H1 (cell line): ENCODE data around the gene RASSF10. TPM values are rescaled to one million over a fixed set of nuclear protein-coding genes. Genes with fewer than 3 reads are reported as not detected.
A peak's percentile ranks its signal among the peaks of the same experiment; 100 is the strongest.

Experiments
- CTCF ChIA-PET: fragments of 300-600 bp; sonication (Branson Sonifier 250); formaldehyde crosslinking; loops from one replicate; lab custom pipeline; 2021; ENCODE audit not compliant: partially characterized antibody; lab: Charles Lee
- POLR2A ChIA-PET: fragments of 300-600 bp; sonication (Branson Sonifier 250); formaldehyde crosslinking; loops from one replicate; lab custom pipeline; 2021; ENCODE audit warnings: inconsistent platforms; ENCODE audit not compliant: partially characterized antibody; lab: Charles Lee
- DNase-seq, 2 experiments: peaks; one replicate each; pipeline versions ENCODE4 v3.0.0 to v3.0.0-alpha.2; 2010 to 2022; ENCODE audit warnings: low spot score in 2 of 2, low read depth in 1 of 2, mixed read lengths in 1 of 2
- FAIRE-seq: peaks from 2 replicates; lab custom pipeline; 2011; peaks lifted over from hg19 to GRCh38; lab: Jason Lieb, UNC
- H2AFZ ChIP-seq: 2 replicates; pipeline ENCODE4 v1.8.1; 2012; ENCODE audit warnings: low read length, inconsistent platforms
- H2AK5ac ChIP-seq: 2 replicates; pipeline ENCODE4 v1.6.1; 2013; ENCODE audit warnings: low read depth, low read length
- H2BK120ac ChIP-seq: replicated peaks from 2 replicates; pipeline ENCODE3; 2013; ENCODE audit warnings: low read depth, low read length, inconsistent platforms
- H2BK12ac ChIP-seq: 2 replicates; pipeline ENCODE4 v1.6.1; 2013; ENCODE audit warnings: low read depth, low read length
- H2BK15ac ChIP-seq: 2 replicates; pipeline ENCODE4 v1.6.1; 2013; ENCODE audit warnings: low read length
- H2BK20ac ChIP-seq: 2 replicates; pipeline ENCODE4 v1.6.1; 2013; ENCODE audit warnings: low read length
- H2BK5ac ChIP-seq: 2 replicates; pipeline ENCODE4 v1.6.1; 2013; ENCODE audit warnings: low read depth, low read length
- H3K14ac ChIP-seq: 2 replicates; pipeline ENCODE4 v1.6.1; 2013; ENCODE audit warnings: inconsistent platforms; ENCODE audit not compliant: insufficient read length
- H3K18ac ChIP-seq: 2 replicates; pipeline ENCODE4 v1.6.1; 2013; ENCODE audit warnings: low read length; ENCODE audit errors: extremely low read depth
- H3K23ac ChIP-seq: 2 replicates; pipeline ENCODE4 v1.6.1; 2013; ENCODE audit warnings: inconsistent platforms; ENCODE audit not compliant: insufficient read length
- H3K23me2 ChIP-seq: 2 replicates; pipeline ENCODE4 v1.6.1; 2013; ENCODE audit warnings: low read depth, low read length
- H3K27ac ChIP-seq: 2 replicates; pipeline ENCODE4 v1.6.1; 2011; ENCODE audit warnings: low read depth, low read length, inconsistent platforms
- H3K27me3 ChIP-seq, 4 experiments: replicated peaks in 1 of 4; 1 replicate in 1 of 4; 2 replicates in 3 of 4; pipeline versions ENCODE4 v1.6.1 to v1.8.1; 2011 to 2013; ENCODE audit warnings: low read length in 3 of 4, mild to moderate bottlenecking in 3 of 4, inconsistent platforms in 2 of 4, mixed read lengths in 2 of 4, moderate library complexity in 1 of 4; ENCODE audit not compliant: control insufficient read depth in 3 of 4, insufficient read depth in 3 of 4; ENCODE audit errors: extremely low read depth in 1 of 4
- H3K36me3 ChIP-seq, 4 experiments: 2 replicates each; pipeline versions ENCODE4 v1.6.1 to v1.8.1; 2011 to 2013; ENCODE audit warnings: mild to moderate bottlenecking in 4 of 4, low read length in 3 of 4, moderate library complexity in 2 of 4, control low read depth in 1 of 4, inconsistent platforms in 1 of 4; ENCODE audit not compliant: insufficient read depth in 4 of 4, control insufficient read depth in 2 of 4
- H3K4ac ChIP-seq: replicated peaks from 2 replicates; pipeline ENCODE3; 2013; ENCODE audit warnings: low read length, low read depth, mixed read lengths, inconsistent platforms; ENCODE audit not compliant: insufficient read length
- H3K4me1 ChIP-seq, 4 experiments: replicated peaks in 1 of 4; 1 replicate in 1 of 4; 2 replicates in 3 of 4; pipeline versions ENCODE4 v1.6.1 to v1.8.1; 2011 to 2013; ENCODE audit warnings: low read length in 3 of 4, inconsistent platforms in 2 of 4, mixed read lengths in 1 of 4; ENCODE audit not compliant: insufficient read depth in 4 of 4, control insufficient read depth in 3 of 4
- H3K4me2 ChIP-seq, 2 experiments: 2 replicates each; pipeline versions ENCODE4 v1.6.1 to v1.8.1; 2011 to 2013; ENCODE audit warnings: low read depth in 2 of 2, low read length in 2 of 2, control low read depth in 1 of 2, inconsistent platforms in 1 of 2, mild to moderate bottlenecking in 1 of 2; ENCODE audit not compliant: insufficient read depth in 1 of 2
- H3K4me3 ChIP-seq, 4 experiments: fragments of 200-600, 300-600 bp in 1 of 4; sonication (generic), shearing (Covaris generic), sonication (Bioruptor Twin) in 1 of 4; 2 replicates each; pipeline versions ENCODE4 v1.5.1 to v1.8.1; 2011 to 2016; ENCODE audit warnings: low read length in 4 of 4, low read depth in 3 of 4, control low read depth in 2 of 4, inconsistent platforms in 2 of 4, mild to moderate bottlenecking in 2 of 4, mixed read lengths in 1 of 4, moderate library complexity in 1 of 4; ENCODE audit not compliant: insufficient read depth in 2 of 4; ENCODE audit errors: extremely low read depth in 1 of 4
- H3K56ac ChIP-seq: replicated peaks from 2 replicates; pipeline ENCODE3; 2013; ENCODE audit warnings: low read depth, mild to moderate bottlenecking, mixed read lengths, low read length, inconsistent platforms; ENCODE audit not compliant: insufficient read length
- H3K79me1 ChIP-seq: 2 replicates; pipeline ENCODE4 v1.6.1; 2013; ENCODE audit warnings: low read depth, low read length, control low read depth
- H3K79me2 ChIP-seq, 2 experiments: 2 replicates each; pipeline versions ENCODE4 v1.6.1 to v1.8.1; 2012 to 2013; ENCODE audit warnings: low read length in 2 of 2, mild to moderate bottlenecking in 2 of 2, inconsistent platforms in 1 of 2; ENCODE audit not compliant: insufficient read depth in 2 of 2, control insufficient read depth in 1 of 2
- H3K9ac ChIP-seq, 4 experiments: replicated peaks in 1 of 4; 1 replicate in 1 of 4; 2 replicates in 3 of 4; pipeline versions ENCODE4 v1.6.1 to v1.8.1; 2011 to 2013; ENCODE audit warnings: low read depth in 3 of 4, low read length in 3 of 4, control low read depth in 2 of 4, mild to moderate bottlenecking in 2 of 4, moderate library complexity in 2 of 4, inconsistent platforms in 1 of 4; ENCODE audit errors: extremely low read depth in 1 of 4
- H3K9me3 ChIP-seq, 2 experiments: 2 replicates each; pipeline versions ENCODE4 v1.6.1 to v1.8.1; 2012 to 2013; ENCODE audit warnings: mild to moderate bottlenecking in 2 of 2, moderate library complexity in 2 of 2, control low read depth in 1 of 2, inconsistent platforms in 1 of 2, low read depth in 1 of 2, low read length in 1 of 2, mixed read lengths in 1 of 2; ENCODE audit not compliant: insufficient read depth in 2 of 2
- H4K20me1 ChIP-seq, 2 experiments: replicated peaks in 1 of 2; 2 replicates each; pipeline versions ENCODE3 to v1.8.1; 2011 to 2013; ENCODE audit warnings: inconsistent platforms in 2 of 2, low read length in 2 of 2, mild to moderate bottlenecking in 1 of 2; ENCODE audit not compliant: insufficient read depth in 2 of 2, control insufficient read depth in 1 of 2
- H4K5ac ChIP-seq: 2 replicates; pipeline ENCODE4 v1.6.1; 2013; ENCODE audit warnings: low read length, low read depth, mixed read lengths, inconsistent platforms; ENCODE audit not compliant: insufficient read length
- H4K8ac ChIP-seq: 2 replicates; pipeline ENCODE4 v1.8.0; 2013; ENCODE audit warnings: mild to moderate bottlenecking, moderate library complexity, low read length, inconsistent platforms; ENCODE audit not compliant: insufficient read depth; ENCODE audit errors: extremely low read depth
- H4K91ac ChIP-seq: replicated peaks from 2 replicates; pipeline ENCODE3; 2013; ENCODE audit warnings: low read length, mixed read lengths, inconsistent platforms; ENCODE audit not compliant: insufficient read length
- BACH1 ChIP-seq: IDR thresholded peaks from 2 replicates; pipeline ENCODE4 v1.6.1; 2012; ENCODE audit warnings: low read length, improper control_type of control experiment
- CHD2 ChIP-seq: IDR thresholded peaks from 2 replicates; pipeline ENCODE4 v1.6.1; 2012; ENCODE audit warnings: low read length, improper control_type of control experiment
- CTBP2 ChIP-seq: IDR thresholded peaks from 2 replicates; pipeline ENCODE4 v1.7.0; 2011; ENCODE audit warnings: borderline replicate concordance, mild to moderate bottlenecking, moderate library complexity, mixed read lengths, low read length; ENCODE audit not compliant: insufficient read depth, insufficient read length
- GTF2F1 ChIP-seq: IDR thresholded peaks from 2 replicates; pipeline ENCODE4 v1.6.1; 2012; ENCODE audit warnings: low read depth, low read length, improper control_type of control experiment, borderline replicate concordance
- KDM1A ChIP-seq: fragments of 200-600, 300-600 bp; sonication (generic); IDR thresholded peaks from 2 replicates; pipeline ENCODE4 v1.7.1; 2016; ENCODE audit warnings: mild to moderate bottlenecking, low read length, borderline replicate concordance
- MAX ChIP-seq: IDR thresholded peaks from 2 replicates; pipeline ENCODE4 v1.6.1; 2012; ENCODE audit warnings: inconsistent platforms
- POLR2A ChIP-seq, 2 experiments: IDR thresholded peaks; 1 replicate in 1 of 2; 2 replicates in 1 of 2; pipeline ENCODE4 v1.6.1; 2011; ENCODE audit warnings: low read depth in 2 of 2, low read length in 2 of 2, mild to moderate bottlenecking in 2 of 2; ENCODE audit errors: control extremely low read depth in 1 of 2
- RNF2 ChIP-seq: fragments of 200-900, 300-1000 bp; sonication (generic); IDR thresholded peaks from 2 replicates; pipeline ENCODE4 v1.7.1; 2016; ENCODE audit warnings: borderline replicate concordance, low read depth, mild to moderate bottlenecking, antibody characterized with exemption, low read length; ENCODE audit not compliant: poor library complexity, severe bottlenecking; ENCODE audit errors: missing control alignments
- SAP30 ChIP-seq: fragments of 300-600 bp; sonication (generic); IDR thresholded peaks from 2 replicates; pipeline ENCODE4 v1.7.1; 2012; ENCODE audit warnings: low read length, moderate library complexity, mild to moderate bottlenecking, inconsistent platforms; ENCODE audit not compliant: insufficient read depth, insufficient replicate concordance
- SIN3A ChIP-seq, 2 experiments: IDR thresholded peaks in 1 of 2; conservative IDR thresholded peaks in 1 of 2; 2 replicates each; pipeline ENCODE4 v1.6.1; 2011 to 2012; ENCODE audit warnings: low read length in 2 of 2, improper control_type of control experiment in 1 of 2, low read depth in 1 of 2, mild to moderate bottlenecking in 1 of 2
- SIRT6 ChIP-seq: IDR thresholded peaks from one replicate; pipeline ENCODE4 v1.7.1; 2012; ENCODE audit warnings: low read length, inconsistent platforms
- TEAD4 ChIP-seq: IDR thresholded peaks from 2 replicates; pipeline ENCODE4 v1.6.1; 2012; ENCODE audit warnings: low read depth, low read length, inconsistent platforms, mixed read lengths
- WGBS, 2 experiments: shearing (Covaris generic) in 1 of 2; methylation state at CpG; one replicate each; pipeline versions ENCODE4 v1.1.6 to v1.1.7; 2013 to 2015; ENCODE audit warnings: low lambda C conversion rate in 2 of 2, mixed read lengths in 2 of 2, inconsistent platforms in 1 of 2, low coverage in 1 of 2, missing lambda C conversion rate in 1 of 2; ENCODE audit not compliant: insufficient replicate concordance in 2 of 2, insufficient coverage in 1 of 2, insufficient read length in 1 of 2; ENCODE audit errors: extremely low coverage in 1 of 2, missing lambda C conversion rate in 1 of 2; 5-methylcytosine and 5-hydroxymethylcytosine counted together
- polyA plus RNA-seq, 7 experiments: library from polyadenylated mRNA; depleted of rRNA in 3 of 7; stranded (reverse) in 5 of 7; unstranded in 2 of 7; fragments of >200 nt in 5 of 7; fragments of 200-250 nt in 2 of 7; gene quantifications; 1 replicate in 5 of 7; 2 replicates in 1 of 7; 4 replicates in 1 of 7; pipeline versions ENCODE4 v1.2.1 to v1.2.3, GENCODE V29; 2011 to 2013; ENCODE audit warnings: missing spikeins in 2 of 7, mixed read lengths in 2 of 7
- total RNA-seq: library from RNA; stranded (reverse); fragmentation: NEBNext Ultra II Directional; extraction: Animal tissue kit (Norgen Biotek cat#: 25700); gene quantifications from 2 replicates; pipeline ENCODE4 v1.2.1, GENCODE V29; 2021

RASSF10 gene
- total and polyA plus RNA-seq, 2 of the 8 experiments (the other 6 are each of a cell fraction or from before 2014, with no cell fraction given) = 0.51 to 1.8 TPM

- Histone ChIP-seq H3K79me1 (no peaks in the 10 kb centered on the region), H3K9me3 (peaks cover 0 to 6% of the 10 kb centered on the region in 2 experiments; a peak in 2 of 4 replicates), H2BK120ac (no peak overlapping the region), H4K91ac (peak overlapping the region; percentile 30), H2AFZ (0 out of 2 replicates have a peak overlapping the region, but pooled peaks have one; percentile 15), H2BK20ac (peak overlapping the region; percentile 41; the same call in 1 of the 2 replicates), H4K8ac (peak overlapping the region; percentile 76), H3K27ac (no peak overlapping the region), H3K79me2 (no peaks in the 10 kb centered on the region), H3K4ac (no peak overlapping the region), H3K23ac (no peak overlapping the region), H3K9ac (peak overlapping the region in 2 of 4 experiments; percentile 9 to 17; a peak in 2 of 7 replicates), H3K14ac (no peak overlapping the region), H3K4me1 (peaks cover 6 to 32% (median 18%) of the 10 kb centered on the region in 4 experiments), H3K23me2 (peaks cover 21% of the 10 kb centered on the region; the same call in 1 of the 2 replicates), H3K36me3 (no peaks in the 10 kb centered on the region), H2AK5ac (no peak overlapping the region), H3K27me3 (peaks cover 13 to 56% (median 40%) of the 10 kb centered on the region in 4 experiments), H4K5ac (no peak overlapping the region), H3K4me2 (peak overlapping the region; percentile 87 to 97), H3K4me3 (peak overlapping the region; percentile 35 to 58 (median 44)), H3K18ac (peak overlapping the region; percentile 86; the same call in 1 of the 2 replicates), H2BK12ac (0 out of 2 replicates have a peak overlapping the region, but pooled peaks have one; percentile 63), H2BK5ac (no peak overlapping the region), H4K20me1 (peaks cover 2 to 5% of the 10 kb centered on the region in 2 experiments), H3K56ac (no peak overlapping the region), H2BK15ac (no peak overlapping the region; the same call in 1 of the 2 replicates)
- WGBS, 2 experiments = 2% methylated on average over 46 of the region's 48 CpGs; no CpG with 5 or more reads in 1 of the 2 experiments
- ChIA-PET CTCF (interaction anchor here (1.1 to 1.6 kb wide), 6 partner anchors 29 to 326 kb away, joined by 3 to 7 read pairs (median 4); no protein-coding TSS in a partner anchor), POLR2A (interaction anchor here (0.8 to 1.6 kb wide), 2 partner anchors 9 to 81 kb away, joined by 3 read pairs; no protein-coding TSS in a partner anchor)
- DNase-seq = no peak
- no peak for FAIRE-seq
- TF ChIP-seq RNF2 (peak; percentile 68), CHD2 (no peak), POLR2A (IDR thresholded peaks at IDR 0.05; ENCODE audit: control extremely low read depth in 1 of 2, low read depth in 2 of 2, low read length in 2 of 2) (no peak), GTF2F1 (0 out of 2 replicates have a peak, but pooled peaks have one; percentile 20), TEAD4 (no peak), KDM1A (peak; percentile 38; the same call in 1 of the 2 replicates), CTBP2 (peak; percentile 52), SIN3A (conservative IDR thresholded peaks at IDR 0.05 in 1 of 2, IDR thresholded peaks at IDR 0.05 in 1 of 2; ENCODE audit: low read depth in 1 of 2, low read length in 2 of 2) (no peak), SIRT6 (no peak), BACH1 (no peak), SAP30 (no peak), MAX (peak; percentile 70)
Measured at GRCh38 chr11:13009476-13009920, 382 bp downstream of the RASSF10 start.
